Measurements from ENCODE around the gene CFAP221.
A peak's percentile ranks its signal among the peaks of the same experiment; 100 is the strongest.
"Not testable (repeated sequence)": the region's sequence is repeated elsewhere in the genome, so short reads cannot be mapped to it uniquely, and the experiment has no call there.

Gene CFAP221

DNA sequence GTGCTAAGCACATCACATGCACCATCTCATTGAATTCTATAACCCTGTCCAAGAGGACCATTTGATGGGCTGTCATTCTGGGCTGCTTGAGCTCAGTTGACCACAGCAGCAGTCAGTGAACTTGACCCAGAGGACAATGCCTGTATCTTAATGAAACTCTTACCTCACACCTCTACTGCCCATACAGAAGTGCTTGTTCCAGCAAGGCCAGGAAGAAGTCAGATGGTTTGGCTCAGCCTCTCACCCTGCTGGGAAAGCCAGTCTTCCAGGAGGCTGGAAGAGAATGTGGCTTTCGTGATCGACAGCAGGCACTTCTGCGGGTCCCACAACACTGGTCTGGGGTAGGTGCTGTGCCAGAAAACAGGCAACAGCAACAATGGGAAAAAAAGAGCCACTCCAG lies 47.3 kb downstream of the CFAP221 start:
- no peak for DNase-seq

DNA sequence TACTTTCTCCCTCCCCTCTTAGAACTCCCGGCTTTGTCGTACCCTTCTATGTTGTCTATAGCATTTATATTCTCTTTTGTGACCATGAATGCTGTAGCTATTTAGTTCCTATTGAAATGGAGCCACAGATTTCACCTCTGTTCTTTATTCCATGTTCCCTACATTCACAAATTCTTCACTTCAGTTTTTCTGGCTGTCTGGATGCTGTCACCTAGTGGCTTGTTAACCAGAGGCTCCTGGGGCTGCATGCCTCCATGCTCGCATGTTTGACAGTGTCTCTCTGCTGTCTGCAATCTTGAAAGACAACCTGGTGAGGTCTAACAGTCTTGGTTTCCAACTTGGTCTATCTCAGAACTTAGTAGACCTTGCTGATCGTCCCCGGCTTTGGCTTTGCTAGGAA lies 48.2 kb downstream of the CFAP221 start:
- DNase-seq: no peak

DNA sequence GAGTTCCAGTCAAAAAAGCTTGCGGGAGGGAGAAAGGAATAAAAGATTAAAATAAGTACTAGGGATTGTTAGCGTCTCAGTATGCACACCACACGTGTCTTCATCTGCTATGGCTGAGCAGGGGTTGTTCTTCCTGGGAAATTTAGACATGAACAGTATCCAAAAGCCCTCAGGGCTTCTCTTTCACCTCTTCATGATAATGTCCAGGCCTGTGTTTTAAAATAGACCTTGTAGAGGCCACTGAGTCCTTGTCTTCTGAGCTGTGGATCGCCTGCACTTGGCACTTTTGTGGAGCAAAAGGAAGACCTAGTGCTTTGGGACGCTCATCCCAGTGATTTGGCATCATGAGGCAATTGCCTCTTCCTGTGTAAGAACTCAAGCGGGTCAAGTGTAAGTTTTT lies 52.4 kb downstream of the CFAP221 start:
- no peak for DNase-seq

DNA sequence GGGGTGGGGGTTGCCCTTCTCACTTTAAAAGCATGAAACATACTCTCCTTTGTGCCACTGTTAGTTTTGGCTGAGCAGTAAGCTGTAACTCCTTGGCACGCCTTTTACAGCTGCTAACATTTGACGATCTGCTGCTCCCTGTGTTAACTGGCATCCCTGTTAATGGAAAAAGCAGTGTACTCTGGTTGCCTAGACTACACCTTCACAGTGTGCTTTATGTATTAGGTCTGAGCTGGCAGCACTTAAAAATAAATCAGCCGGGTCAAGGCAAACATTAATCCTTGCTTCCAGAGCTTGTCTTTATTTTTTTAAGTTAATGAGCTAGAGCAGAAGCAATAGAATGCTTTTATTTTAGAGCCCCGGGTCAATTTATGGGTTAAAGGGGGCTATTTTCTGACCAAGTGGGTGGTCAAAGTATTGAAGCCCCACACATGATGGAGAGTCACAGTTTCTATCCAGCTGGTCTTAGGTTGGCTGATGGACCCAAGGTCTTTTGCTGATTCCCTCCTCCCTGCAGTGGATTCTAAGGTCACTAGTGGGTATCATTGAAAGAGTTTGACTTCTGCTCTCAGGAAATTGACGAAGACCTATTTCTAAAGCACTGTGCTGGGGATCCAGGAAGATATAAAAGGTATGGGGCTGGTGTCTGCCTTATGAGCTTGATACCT lies 54.5 kb downstream of the CFAP221 start:
- DNase-seq: no peak

DNA sequence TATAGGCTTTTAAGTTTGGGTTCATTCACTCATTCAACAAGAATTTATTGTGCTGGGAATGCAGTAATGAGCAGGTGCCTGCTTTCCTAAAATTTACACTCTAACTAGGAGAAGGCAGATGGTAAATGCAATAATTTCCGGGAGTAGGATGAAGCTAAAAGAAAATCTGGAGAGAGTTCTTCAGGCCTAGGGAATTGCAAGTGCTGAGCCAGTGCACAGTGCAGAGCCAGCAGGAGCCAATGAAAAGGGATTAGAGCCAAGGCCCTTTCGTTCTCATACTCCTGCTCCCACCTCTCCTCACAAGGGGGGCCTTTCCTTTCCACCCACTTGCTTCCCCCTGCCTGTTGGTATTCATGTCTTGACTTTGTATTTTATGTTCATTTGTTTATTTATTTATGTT lies 55.1 kb downstream of the CFAP221 start:
- DNase-seq: no peak

DNA sequence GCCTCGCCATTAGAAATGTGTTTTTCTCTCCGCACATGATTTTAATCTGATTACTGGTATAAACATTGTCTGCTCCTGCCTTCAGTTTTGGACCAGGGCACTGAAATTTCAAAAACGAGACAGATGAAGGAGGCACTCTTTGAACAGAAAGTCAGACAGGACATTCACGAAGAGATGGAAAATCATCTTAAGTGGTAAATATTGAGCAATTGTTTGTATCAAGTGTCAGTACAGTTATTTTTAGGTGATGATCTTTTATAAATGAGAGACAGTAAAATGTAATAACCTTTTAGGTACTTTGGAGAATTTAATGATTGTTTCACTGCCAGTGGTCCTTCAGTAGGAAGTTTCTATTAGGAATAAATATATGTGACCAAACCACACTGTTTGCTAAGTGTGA lies 60.8 kb downstream of the CFAP221 start:
- DNase-seq: no peak

DNA sequence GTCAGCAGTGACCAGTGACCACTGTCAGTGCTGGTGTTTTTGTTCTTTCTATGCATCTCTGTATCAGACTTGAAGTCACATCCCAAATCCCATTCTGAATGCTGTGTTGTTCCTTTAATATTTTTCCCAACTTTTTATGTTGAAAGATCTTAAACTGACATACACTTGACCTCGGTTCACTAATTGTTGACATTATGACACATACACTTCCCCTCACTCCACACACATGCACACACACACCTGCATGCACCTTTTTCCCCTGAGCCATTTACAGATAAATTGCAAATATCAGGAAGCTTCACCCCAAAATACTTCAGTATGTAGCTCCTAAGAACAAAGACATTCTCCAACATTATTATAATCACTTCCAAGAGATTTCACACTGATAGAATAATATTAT lies 62.4 kb downstream of the CFAP221 start:
- no peak for DNase-seq

DNA sequence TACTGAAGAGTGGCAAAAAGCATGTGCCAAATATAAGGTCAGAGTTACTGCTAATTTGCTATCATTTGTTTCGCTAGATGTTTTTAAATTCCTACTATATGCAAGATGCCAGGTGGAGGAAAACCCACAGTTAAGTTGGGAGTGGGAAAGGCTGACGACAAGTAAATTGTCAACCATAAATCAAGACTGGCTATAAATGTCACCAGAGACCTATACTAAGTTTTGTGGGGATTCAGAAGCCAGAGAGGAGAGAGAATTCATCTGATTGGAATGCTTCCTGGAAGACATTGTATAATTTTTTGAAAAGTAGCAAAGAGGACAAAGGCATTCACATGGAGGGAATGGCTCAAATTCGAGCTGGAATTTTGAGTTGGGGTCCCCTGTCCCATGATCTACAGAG lies 64.3 kb downstream of the CFAP221 start:
- DNase-seq: no peak

DNA sequence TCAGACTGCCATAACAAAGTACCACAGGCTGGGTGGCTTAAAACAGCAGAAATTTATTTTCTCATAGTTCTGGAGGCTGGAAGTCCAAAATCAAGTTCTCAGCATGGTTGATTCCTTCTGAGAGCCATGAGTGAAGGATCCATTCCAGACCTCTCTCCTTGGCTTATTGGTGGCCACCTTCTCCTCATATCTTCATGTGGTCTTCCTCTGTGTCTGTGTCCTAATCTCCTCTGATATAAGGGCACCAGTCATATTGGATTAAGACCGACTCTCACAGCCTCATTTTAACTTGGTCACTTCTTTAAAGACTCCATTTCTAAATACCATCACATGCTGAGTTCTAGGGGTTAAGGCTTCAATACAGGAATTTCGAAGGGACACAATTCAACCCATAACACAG lies 65.1 kb downstream of the CFAP221 start:
- no peak for DNase-seq

DNA sequence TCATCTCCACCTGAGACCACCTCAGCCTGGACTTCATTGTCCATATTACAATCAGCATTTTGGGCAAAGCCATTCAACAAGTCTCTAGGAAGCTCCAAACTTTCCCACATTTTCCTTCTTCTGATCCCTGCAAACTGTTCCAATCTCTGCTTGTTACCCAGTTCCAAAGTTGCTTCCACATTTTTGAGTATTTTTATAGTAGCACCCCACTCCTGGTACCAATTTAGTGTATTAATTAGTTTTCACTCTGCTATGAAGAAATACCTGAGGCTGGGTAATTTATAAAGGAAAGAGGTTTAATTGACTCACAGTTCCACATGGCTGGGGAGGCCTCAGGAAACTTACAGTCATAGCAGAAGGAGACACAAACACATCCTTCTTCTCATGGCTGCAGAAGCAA lies 69.9 kb downstream of the CFAP221 start:
- not testable (repeated sequence) for DNase-seq

DNA sequence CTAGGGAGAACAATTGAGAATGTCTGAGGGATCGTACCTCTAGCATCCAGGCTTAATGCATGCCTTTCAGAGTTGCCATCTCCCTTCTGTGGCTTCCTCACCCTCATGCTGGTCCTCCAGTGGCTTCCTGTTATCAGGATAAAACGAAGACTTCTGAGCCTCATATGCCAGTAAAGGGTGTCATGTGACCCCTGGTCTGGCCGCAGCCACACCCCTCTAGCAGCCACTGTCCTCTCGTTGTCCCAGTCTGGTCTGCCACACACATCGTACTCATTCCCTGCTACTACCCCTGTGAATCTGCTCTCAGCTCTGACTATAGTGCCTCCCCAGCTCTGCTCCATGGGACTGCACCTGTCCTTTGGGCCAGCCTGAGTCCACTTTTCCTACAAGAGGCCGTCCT lies 72.2 kb downstream of the CFAP221 start:
- DNase-seq: no peak

DNA sequence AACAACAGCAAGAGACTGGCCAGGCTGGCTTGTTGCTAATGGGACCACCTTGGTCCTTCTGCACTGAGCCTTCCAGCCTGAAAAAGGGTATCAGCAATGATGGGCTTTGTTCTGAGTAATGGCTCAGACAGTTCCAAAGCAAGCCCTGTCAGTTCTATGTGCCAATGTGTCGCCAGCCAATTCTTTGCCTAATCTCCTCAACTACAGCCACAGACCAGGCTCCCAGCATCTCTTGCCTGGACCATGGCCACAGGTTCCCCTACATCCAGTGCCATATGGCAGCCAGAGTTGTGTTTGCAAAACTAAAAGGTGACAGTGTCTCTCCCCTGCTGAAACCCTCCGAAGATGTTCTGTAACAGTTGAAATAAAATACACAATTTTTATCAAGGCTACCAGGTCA lies 73.2 kb downstream of the CFAP221 start:
- no peak for DNase-seq

DNA sequence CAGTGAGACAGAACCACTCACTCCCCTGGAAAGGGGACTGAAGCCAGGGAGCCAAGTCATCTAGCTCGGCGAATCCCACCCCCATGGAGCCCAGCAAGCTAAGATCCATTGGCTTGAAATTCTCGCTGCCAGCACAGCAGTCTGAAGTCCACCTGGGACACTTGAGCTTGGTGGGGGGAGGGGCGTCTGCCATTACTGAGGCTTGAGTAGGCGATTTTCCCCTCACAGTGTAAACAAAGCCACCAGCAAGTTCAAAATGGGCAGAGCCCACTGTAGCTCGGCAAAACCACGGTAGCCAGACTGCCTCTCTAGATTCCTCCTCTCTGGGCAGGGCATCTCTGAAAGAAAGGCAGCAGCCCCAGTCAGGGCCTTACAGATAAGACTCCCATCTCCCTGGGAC lies 74.5 kb downstream of the CFAP221 start:
- not testable (repeated sequence) for DNase-seq

DNA sequence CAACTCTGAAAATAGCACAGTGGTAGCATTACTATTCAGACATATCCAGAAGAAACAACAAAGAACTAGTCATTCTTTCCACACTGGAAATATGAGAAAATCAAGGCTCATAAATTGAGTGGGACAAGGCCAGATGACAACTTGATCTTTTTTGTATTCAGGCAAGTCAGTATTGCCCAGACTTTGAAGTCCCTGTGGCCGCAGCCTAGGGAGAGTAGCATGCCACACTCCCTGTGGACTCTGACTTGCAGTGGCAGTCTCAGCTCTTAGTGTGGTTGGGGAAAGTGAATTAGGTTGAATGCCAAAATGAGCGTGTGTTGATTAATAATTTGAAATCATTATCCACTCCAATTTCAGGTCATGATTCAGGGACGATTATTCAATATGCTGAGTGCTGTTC lies 81.0 kb downstream of the CFAP221 start:
- no peak for DNase-seq

DNA sequence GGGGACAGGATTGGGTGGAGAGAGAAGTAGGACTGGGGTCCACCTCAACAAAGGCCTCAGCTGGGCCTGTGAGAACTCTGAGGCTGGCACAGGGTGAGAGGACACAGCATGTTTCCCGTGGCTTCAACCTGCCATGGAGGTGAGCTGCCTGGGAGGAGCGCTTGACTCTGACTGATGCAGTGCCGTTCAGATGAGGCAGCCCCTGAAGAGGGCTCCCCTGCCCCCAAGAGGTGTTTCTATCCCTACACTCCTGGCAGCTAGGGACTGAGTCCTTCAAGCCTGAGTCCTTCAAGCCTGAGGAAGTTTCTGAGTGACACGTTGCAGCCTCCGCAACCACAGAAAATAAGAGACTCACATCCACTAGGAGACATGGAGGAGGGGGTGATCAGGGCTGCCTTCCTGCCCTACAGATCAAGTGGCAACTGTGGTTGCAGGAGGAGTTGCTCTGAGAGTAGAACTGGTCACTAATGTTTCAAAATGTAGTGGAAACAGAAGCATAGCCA lies 85.1 kb downstream of the CFAP221 start:
- no peak for DNase-seq

DNA sequence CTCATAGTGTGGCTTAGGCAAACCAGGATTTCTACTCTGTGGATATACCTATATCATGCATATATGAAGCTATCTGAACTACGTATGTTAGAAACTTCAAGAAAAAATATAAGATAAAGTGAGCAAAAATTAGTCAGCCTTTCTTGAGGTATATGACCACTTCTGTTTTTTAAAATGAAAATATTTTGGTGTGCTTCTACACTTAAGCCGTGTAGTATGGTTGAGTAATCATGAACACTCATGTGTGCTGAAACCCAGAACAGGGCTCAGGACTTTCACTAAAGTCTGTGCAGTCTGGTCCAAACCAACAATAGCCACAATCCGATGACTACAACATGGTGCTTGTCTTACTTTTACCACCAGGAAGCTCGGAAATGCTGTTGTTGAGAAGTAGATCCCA lies 85.9 kb downstream of the CFAP221 start:
- no peak for DNase-seq

DNA sequence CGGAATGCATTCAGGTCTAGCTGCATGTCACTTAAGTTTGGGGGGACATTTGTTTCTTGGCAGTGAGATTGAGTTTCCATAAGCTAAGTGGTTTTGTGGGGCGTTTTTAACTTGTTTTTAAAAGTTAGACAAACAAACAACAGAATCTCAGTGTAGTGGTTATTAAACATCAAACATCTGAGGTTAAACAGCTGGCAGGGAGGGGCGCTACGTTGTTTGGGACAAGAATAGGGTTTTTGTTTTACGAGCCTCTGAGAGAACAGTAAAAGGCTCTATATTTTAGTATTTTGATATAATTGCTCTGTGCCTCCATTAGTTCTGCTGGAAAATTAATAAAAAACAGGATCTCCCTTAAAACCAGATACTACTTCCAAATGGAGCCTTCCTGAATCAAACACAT lies 93.1 kb downstream of the CFAP221 start:
- DNase-seq: no peak

DNA sequence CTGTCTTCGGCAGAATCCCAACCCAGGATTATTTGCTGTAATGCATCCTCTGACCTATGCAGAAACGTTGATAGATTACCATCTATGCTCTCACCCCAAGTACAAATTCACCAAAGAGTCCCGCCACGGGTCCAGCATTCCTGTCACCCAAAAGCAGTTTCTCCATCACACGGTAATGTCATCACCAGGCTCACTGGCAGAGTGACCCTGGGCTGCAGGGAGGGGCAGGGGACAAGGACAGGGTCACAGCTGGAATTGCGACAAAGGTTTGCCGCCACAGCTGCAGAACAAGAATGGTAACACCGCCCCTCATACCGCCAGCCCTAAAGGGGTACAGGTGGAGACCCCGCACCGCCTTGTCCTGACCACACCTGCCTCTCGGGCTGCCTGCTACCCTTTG lies 94.0 kb downstream of the CFAP221 start:
- DNase-seq: no peak

DNA sequence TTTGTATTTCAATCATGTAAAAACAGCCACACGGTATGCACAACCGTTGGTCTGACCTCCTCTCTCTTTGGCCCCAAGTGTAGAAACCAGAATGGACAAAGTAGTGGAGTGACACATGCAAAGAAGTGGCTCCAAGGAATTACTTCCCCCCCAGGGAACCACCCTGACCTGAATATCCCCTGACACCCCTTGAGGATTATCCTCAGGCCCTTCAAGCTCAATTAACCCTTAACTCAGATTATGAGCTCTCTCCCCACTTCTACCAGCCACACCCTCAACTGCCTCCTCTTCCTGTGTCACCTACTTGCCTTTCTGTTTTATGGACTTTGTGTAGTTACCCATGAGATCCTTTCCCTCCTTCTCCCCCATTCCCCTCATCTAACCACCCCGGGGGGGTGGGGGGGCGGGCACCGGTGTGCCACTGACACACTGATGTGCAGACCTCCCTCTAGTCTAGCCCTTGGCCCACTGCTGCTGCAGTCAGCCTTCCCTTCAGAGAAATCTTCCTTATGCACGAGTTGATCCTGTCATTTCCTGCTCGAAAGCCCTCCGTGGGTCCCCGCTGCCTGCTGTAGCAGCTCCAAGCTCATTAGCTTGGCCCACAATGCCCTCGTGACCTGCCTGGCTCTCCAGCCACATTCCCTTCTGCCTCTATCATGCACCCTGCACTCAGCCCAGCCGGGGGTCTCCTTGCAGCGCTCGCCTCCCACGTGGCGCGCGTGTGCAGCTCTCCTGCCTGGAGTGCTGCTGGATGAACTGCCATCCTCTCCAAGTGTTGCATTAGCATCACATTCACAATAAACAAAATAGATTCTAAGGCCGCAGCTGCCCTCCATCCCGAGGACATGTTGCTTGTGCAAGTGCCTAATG lies 94.7 kb downstream of the CFAP221 start:
- no peak for DNase-seq

DNA sequence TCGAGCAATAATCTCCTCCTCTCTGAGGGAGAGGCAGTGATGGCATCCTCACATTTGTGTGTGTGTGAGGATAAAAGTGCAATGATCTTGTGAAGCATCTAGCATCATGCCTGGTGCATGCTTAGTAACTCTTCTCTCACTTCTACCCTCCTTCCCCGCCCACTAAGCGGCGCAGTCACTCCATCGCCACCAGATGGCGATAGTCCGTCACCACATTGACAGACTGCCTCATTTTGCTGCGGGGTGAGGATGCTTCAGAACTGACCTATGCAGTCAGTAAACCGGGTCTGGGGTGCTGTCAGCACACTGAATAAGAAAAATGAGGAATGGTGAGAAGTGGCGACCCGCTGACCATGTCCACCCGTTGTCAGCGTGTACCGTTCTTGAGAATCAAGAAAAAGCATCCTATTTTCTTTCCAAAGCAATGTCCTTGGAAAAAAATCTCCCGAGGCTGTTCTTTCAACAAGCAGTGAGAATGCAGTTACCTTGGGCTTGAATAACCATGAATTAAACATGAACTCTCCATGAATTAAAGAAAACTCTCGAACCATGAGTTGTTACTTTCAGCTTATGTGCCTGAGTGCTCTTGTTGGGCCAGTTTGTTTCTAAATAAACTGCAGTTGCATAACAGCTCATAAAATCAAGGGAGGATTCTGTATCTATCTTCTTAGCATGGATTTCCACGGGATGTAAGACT lies 97.5 kb downstream of the CFAP221 start:
- DNase-seq: peak; percentile 31 to 67 (median 48)

DNA sequence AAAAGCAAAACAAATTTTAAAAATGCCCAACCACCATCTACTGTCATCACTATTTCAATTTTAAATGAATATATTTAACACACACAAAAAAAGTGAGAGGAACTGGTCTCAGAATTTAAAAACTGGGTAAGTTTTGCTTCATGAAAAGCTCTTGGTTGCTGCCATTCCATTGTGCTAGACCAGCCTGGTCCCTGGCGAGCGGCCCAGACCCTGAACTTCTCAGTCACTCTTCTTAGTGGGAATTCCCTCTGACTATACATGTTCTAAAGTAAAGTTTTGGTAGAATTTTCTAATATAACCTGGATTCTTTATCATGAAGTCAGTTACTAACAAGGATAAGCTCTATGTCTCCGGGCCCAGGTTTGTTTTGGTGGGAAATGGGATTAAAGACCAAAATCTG lies 99.9 kb downstream of the CFAP221 start:
- DNase-seq: no peak

DNA sequence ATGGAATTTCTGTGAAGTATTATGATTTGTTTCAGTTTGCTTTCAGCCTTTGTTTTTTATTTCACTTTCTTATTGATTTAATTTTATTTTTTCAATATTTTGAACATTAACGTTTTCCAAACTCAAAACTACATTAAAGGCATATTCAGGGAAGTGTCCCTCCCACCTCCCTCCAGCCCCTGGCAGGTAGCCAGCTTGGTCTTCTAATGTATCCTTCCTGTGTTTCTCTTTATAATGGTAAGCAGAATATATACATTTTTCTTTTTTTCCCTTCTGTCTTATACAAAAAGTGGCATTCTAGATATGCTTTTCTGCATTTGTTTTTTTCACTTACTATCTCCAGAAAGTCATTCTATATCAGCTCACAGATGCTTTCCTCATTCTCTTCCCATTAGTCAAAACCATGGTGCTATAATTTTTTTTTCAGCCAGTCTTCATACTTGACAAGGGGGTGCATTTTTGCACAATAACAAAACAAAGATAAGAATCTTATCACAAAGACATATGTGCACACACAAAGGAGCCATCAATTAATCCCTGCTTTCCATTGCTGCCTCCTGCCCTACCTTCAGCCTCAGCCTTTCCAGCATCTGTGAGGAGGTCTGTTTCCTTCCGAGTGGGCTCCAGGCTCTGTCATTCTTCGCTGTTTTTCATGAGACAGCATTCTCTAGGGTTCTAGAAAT lies 101.1 kb downstream of the CFAP221 start:
- DNase-seq: no peak

DNA sequence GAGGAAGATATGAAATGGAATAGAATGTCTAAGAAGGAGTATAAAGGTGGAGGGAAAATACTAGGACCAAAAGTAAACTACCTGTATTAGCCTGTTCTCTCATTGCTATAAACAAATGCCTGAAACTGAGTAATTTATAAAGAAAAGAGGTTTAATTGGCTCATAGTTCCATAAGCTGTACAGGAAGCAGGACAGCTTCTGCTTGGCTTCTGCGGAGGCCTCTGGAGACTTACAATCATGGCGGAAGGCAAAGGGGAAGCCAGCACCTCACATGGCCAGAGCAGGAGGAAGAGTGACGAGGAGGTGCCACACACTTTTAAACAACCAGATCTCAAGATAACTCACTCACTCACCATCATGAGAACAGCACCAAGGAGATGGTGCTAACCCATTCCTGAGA lies 101.9 kb downstream of the CFAP221 start:
- no peak for DNase-seq

Measured in T-helper 1 cell (primary cell).